OCI-LY7 (cell line): ENCODE measurements around the gene CANT1. TPM values are rescaled to one million over a fixed set of nuclear protein-coding genes. Genes with fewer than 3 reads are reported as not detected.

Experiments
- BruUV-seq: library from RNA; stranded (reverse); fragments of 400-500 nt; replicated peaks from 2 replicates; lab custom pipeline; 2021; lab: Mats Ljungman, UMichigan
- CTCF ChIA-PET: fragments of 300-600 bp; sonication (Branson Sonifier 250); formaldehyde crosslinking; loops from one replicate; lab custom pipeline; 2022; ENCODE audit warnings: antibody characterized with exemption; ENCODE audit not compliant: unreplicated experiment; lab: Charles Lee
- POLR2A ChIA-PET: fragments of 300-600 bp; sonication (Branson Sonifier 250); formaldehyde crosslinking; loops from one replicate; lab custom pipeline; 2022; ENCODE audit warnings: antibody characterized with exemption; lab: Charles Lee
- DNase-seq: peaks from one replicate; pipeline ENCODE4 v3.0.0-alpha.2; 2015; ENCODE audit warnings: low spot score
- H2AFZ ChIP-seq: fragments of 200-600 bp; sonication (generic), shearing (Covaris generic); 2 replicates; pipeline ENCODE4 v1.6.1; 2014; ENCODE audit warnings: mild to moderate bottlenecking, antibody characterized with exemption, low read length, moderate library complexity
- H3K27ac ChIP-seq: fragments of 200-600 bp; sonication (generic); 2 replicates; pipeline ENCODE4 v1.5.1; 2014; ENCODE audit warnings: mixed run types, low read depth, mild to moderate bottlenecking, moderate library complexity, low read length, inconsistent platforms; ENCODE audit not compliant: poor library complexity, severe bottlenecking
- H3K36me3 ChIP-seq: fragments of 200-600 bp; sonication (generic); 2 replicates; pipeline ENCODE4 v1.6.1; 2014; ENCODE audit warnings: mild to moderate bottlenecking, antibody characterized with exemption, low read length, moderate library complexity, mixed read lengths; ENCODE audit not compliant: insufficient read depth
- H3K4me1 ChIP-seq: fragments of 200-600 bp; sonication (generic); 2 replicates; pipeline ENCODE4 v1.5.1; 2014; ENCODE audit warnings: mild to moderate bottlenecking, low read length; ENCODE audit not compliant: insufficient read depth, poor library complexity, severe bottlenecking
- H3K4me2 ChIP-seq: fragments of 200-600 bp; sonication (generic); 2 replicates; pipeline ENCODE4 v1.6.1; 2014; ENCODE audit warnings: mild to moderate bottlenecking, low read length
- H3K4me3 ChIP-seq: fragments of 200-600 bp; sonication (generic); 2 replicates; pipeline ENCODE4 v1.5.1; 2014; ENCODE audit warnings: mild to moderate bottlenecking, low read depth, low read length; ENCODE audit not compliant: poor library complexity, severe bottlenecking
- H3K79me2 ChIP-seq: fragments of 200-600 bp; sonication (generic); 2 replicates; pipeline ENCODE4 v1.6.1; 2016; ENCODE audit warnings: low read depth, mild to moderate bottlenecking, low read length, moderate library complexity, mixed read lengths; ENCODE audit not compliant: insufficient read depth
- H3K9me2 ChIP-seq: fragments of 200-600 bp; sonication (generic); 2 replicates; pipeline ENCODE4 v1.6.1; 2016; ENCODE audit warnings: mild to moderate bottlenecking, low read length, mixed read lengths; ENCODE audit not compliant: insufficient read depth
- H3K9me3 ChIP-seq: fragments of 200-600 bp; sonication (generic); 2 replicates; pipeline ENCODE4 v1.6.1; 2014; ENCODE audit warnings: mild to moderate bottlenecking, mixed run types, low read length, mixed read lengths
- H4K20me1 ChIP-seq: fragments of 200-600 bp; sonication (generic); 2 replicates; pipeline ENCODE4 v1.6.1; 2014; ENCODE audit warnings: mild to moderate bottlenecking, antibody characterized with exemption, low read length, moderate library complexity, mixed read lengths; ENCODE audit not compliant: insufficient read depth
- EZH2phosphoT487 ChIP-seq: fragments of 200-600 bp; sonication (generic); IDR thresholded peaks from 2 replicates; pipeline ENCODE4 v1.6.1; 2018; ENCODE audit warnings: low read depth, borderline replicate concordance, mild to moderate bottlenecking, mixed run types, antibody characterized with exemption, low read length, moderate library complexity, mixed read lengths
- intact Hi-C: fragments of 100-400 bp; cut with micrococcal nuclease; formaldehyde crosslinking; loops from one replicate; pipeline ENCODE4 v1.10.0; 2022; ENCODE audit not compliant: unreplicated experiment
- total RNA-seq, 2 experiments: library from RNA; depleted of rRNA in 1 of 2; stranded (reverse); fragments of >200 nt in 1 of 2; shearing (Covaris generic) in 1 of 2; gene quantifications; 2 replicates each; pipeline ENCODE4 v1.2.3, GENCODE V29; 2014 to 2022
- TF ChIP-seq, protein P1 (sequence below): fragments of 200-600 bp; sonication (generic); conservative IDR thresholded peaks from 2 replicates; pipeline ENCODE4 v1.5.1; 2014; ENCODE audit warnings: mild to moderate bottlenecking, antibody characterized with exemption, low read length, moderate library complexity, mixed read lengths

CANT1 gene
- total RNA-seq, 2 experiments from 2014 or later: 37.2 to 60.5 TPM

DNA sequence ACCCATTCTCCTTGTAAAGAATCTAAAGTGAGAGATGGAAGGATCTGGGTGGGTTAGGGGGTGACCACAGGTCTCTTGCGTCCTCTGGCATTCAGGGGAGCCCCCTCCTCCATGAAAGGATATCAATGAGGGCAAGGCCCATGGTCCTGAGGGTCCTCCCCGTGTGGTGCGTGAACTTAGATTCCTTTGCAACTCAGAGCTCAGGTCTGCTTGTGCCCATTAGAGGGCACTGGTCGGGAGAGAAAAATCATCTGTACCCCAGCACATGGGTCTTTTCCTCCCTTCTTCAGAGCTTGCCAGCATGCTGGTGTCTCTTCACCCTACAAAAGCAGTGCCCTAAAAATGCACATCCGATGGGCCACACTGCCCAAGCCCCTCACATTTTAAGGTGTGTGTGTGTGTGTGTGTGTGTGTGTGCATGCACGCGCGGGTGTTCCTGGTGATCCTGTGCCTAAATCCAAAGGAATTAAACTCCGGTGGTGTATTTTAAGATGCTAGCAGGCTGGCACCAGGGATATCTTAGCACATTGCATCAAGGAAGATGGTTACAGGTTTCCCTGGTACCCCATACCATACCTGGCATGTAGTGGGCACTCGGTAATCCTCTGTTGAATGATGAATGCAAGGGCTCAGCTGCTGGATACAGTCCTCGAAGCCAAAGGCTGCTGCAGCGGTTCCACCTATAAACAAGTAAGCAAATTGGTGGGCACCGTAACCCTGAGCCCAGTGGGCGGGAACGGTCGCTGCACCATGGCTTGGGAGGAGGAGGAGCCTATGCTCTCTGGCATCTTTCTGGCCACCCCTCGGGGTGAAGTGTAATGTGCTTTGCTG, 19.1 kb upstream of the CANT1 start:
- H2AFZ ChIP-seq: no peak overlapping the region
- POLR2A ChIA-PET: no interaction called here
- BruUV-seq: no TSS peak
- no peak for TF ChIP-seq EZH2phosphoT487
- TF ChIP-seq, protein P1, sequence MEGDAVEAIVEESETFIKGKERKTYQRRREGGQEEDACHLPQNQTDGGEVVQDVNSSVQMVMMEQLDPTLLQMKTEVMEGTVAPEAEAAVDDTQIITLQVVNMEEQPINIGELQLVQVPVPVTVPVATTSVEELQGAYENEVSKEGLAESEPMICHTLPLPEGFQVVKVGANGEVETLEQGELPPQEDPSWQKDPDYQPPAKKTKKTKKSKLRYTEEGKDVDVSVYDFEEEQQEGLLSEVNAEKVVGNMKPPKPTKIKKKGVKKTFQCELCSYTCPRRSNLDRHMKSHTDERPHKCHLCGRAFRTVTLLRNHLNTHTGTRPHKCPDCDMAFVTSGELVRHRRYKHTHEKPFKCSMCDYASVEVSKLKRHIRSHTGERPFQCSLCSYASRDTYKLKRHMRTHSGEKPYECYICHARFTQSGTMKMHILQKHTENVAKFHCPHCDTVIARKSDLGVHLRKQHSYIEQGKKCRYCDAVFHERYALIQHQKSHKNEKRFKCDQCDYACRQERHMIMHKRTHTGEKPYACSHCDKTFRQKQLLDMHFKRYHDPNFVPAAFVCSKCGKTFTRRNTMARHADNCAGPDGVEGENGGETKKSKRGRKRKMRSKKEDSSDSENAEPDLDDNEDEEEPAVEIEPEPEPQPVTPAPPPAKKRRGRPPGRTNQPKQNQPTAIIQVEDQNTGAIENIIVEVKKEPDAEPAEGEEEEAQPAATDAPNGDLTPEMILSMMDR: peak; percentile 41
- H3K79me2 ChIP-seq: no peaks in the 10 kb centered on the region
- H3K4me1 ChIP-seq: no peaks in the 10 kb centered on the region
- H3K4me2 ChIP-seq: no peak overlapping the region
- no peak overlapping the region for H3K27ac ChIP-seq
- H3K9me3 ChIP-seq: no peaks in the 10 kb centered on the region
- H3K9me2 ChIP-seq: no peaks in the 10 kb centered on the region
- H4K20me1 ChIP-seq: no peaks in the 10 kb centered on the region
- intact Hi-C loops: no loop called here
- DNase-seq: no peak
- no peak overlapping the region for H3K4me3 ChIP-seq
- H3K36me3 ChIP-seq: no peaks in the 10 kb centered on the region
- CTCF ChIA-PET: no interaction called here

DNA sequence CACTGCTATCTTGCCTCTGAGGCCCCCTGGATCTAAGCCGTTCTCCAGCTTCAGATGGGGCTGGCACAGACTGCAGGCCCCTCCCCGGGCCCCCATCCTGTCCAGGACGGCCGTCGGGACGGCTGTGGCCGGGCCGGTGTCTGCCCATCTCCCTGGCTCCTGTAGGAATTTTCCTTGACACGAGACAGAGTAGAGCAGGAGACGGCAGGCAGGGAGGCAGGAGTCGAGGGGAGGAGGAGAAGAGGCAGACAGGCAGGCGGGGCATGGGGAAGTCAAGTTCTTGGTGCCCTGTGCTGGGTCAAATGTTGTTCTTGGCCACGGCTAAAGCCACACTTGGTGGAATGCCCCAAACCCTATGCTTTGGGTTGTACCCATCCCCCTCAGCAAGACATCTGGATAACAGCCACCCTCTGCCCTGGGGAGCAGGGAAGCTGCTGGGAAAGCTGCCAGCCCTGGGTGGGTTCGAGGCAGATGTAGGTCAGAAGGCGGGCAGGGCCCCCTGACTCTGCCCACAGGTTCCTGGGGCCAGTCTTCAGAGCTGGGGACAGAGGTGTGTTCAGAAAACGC, 18.4 kb upstream of the CANT1 start:
- Histone ChIP-seq H2AFZ (no peak overlapping the region), H3K9me3 (no peaks in the 10 kb centered on the region), H3K9me2 (no peaks in the 10 kb centered on the region), H3K4me3 (no peak overlapping the region), H3K36me3 (no peaks in the 10 kb centered on the region), H3K4me1 (no peaks in the 10 kb centered on the region), H4K20me1 (no peaks in the 10 kb centered on the region), H3K79me2 (no peaks in the 10 kb centered on the region), H3K4me2 (no peak overlapping the region), H3K27ac (no peak overlapping the region)
- DNase-seq: no peak
- CTCF ChIA-PET: no interaction called here
- BruUV-seq: no TSS peak
- intact Hi-C loops: no loop called here
- TF ChIP-seq, protein P1: no peak
- no peak for TF ChIP-seq EZH2phosphoT487
- POLR2A ChIA-PET: no interaction called here
